Upper lobe of left lung (tissue), 6 donors: ENCODE measurements around the gene FBXL20. TPM values are rescaled to one million over a fixed set of nuclear protein-coding genes. Genes with fewer than 3 reads are reported as not detected.

Source experiments
- ATAC-seq, 2 donors: fragments of 200-7000 bp; cut with Tn5 transposase; one replicate each; pipeline ENCODE4 v1.9.1; 2022; ENCODE audit warnings: mild to moderate bottlenecking in 2 of 2, moderate library complexity in 2 of 2; ENCODE audit not compliant: low FRiP score in 2 of 2
- DNase-seq, 2 donors: peaks; one replicate each; pipeline ENCODE4 v3.0.0-alpha.2; 2019 to 2020
- H3K27ac ChIP-seq, 4 donors: fragments of 200-600 bp; sonication (generic); one replicate each; pipeline ENCODE4 v1.5.1; 2016 to 2019
- H3K27me3 ChIP-seq, 4 donors: fragments of 200-600 bp; sonication (generic); one replicate each; pipeline ENCODE4 v1.5.1; 2017 to 2019
- H3K36me3 ChIP-seq, 4 donors: fragments of 200-600 bp; sonication (generic); one replicate each; pipeline ENCODE4 v1.5.1; 2016 to 2019
- H3K4me1 ChIP-seq, 4 donors: fragments of 200-600 bp; sonication (generic); one replicate each; pipeline ENCODE4 v1.5.1; 2018 to 2019
- H3K4me3 ChIP-seq, 4 donors: fragments of 200-600 bp; sonication (generic); one replicate each; pipeline ENCODE4 v1.5.1; 2017 to 2019; ENCODE audit warnings: mild to moderate bottlenecking in 2 of 4, moderate library complexity in 1 of 4
- H3K9me3 ChIP-seq, 4 donors: fragments of 200-600 bp; sonication (generic); one replicate each; pipeline ENCODE4 v1.5.1; 2018 to 2019
- EP300 ChIP-seq, 4 donors: sonication (generic); formaldehyde crosslinking; IDR thresholded peaks; one replicate each; pipeline ENCODE4 v1.5.1; 2017; ENCODE audit warnings: antibody characterized with exemption in 4 of 4, control low read depth in 2 of 4
- POLR2A ChIP-seq, 4 donors: fragments of 450-650 bp; IDR thresholded peaks; one replicate each; pipeline ENCODE4 v1.5.1; 2016 to 2017; ENCODE audit warnings: antibody characterized with exemption in 4 of 4, mild to moderate bottlenecking in 2 of 4
- POLR2AphosphoS5 ChIP-seq, 2 donors: sonication (generic); formaldehyde crosslinking; IDR thresholded peaks; one replicate each; pipeline ENCODE4 v1.5.1; 2017; ENCODE audit warnings: antibody characterized with exemption in 2 of 2
- WGBS, 2 donors: methylation state at CpG; one replicate each; pipeline ENCODE4 v1.1.5; 2017 to 2018; 5-methylcytosine and 5-hydroxymethylcytosine counted together
- total RNA-seq, 6 donors: library from RNA; depleted of rRNA in 4 of 6; stranded (reverse); fragments of >200 nt in 4 of 6; gene quantifications; one replicate each; pipeline versions ENCODE4 v1.1.0 to v1.2.1, GENCODE V29; 2016 to 2021
- TF ChIP-seq, protein P1 (sequence below), 6 experiments: fragments of 450-650 bp in 4 of 6; fragments of 200-600 bp in 2 of 6; sonication (generic) in 2 of 6; IDR thresholded peaks; one replicate each; pipeline ENCODE4 v1.5.1; 2016 to 2019; ENCODE audit warnings: antibody characterized with exemption in 6 of 6
- donor health status: DM: no; HTN: no; CAD: no; lungs with moderate emphysema.
- donor health status: DM: no; HTN: yes; CAD: no; lungs with severe emphysema.

The FBXL20 gene
- total RNA-seq, 6 donors from 2014 or later, result 7.6 to 53.4 (median 30.4) TPM

DNA sequence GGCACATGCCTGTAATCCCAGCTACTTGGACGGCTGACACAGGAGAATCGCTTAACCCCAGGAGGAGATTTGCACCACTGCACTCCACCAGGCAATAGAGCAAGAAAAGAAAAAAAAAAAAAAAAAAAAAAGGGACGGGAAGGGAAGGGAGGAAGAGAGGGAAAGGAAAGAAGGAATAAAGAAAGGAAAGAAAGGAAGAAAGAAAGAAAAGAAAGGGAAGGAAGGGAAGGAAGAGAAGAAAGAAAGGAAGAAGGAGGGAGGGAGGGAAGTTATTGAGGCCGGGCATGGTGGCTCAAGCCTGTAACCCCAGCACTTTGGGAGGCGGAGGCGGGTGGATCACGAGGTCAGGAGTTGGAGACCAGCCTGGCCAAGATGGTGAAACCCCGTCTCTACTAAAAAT, 125.3 kb downstream of the FBXL20 start:
- ATAC-seq, result no peak
- Histone ChIP-seq H3K4me1 (peaks cover 0 to 7% (median 2%) of the 10 kb centered on the region in 4 donors), H3K27me3 (no peaks in the 10 kb centered on the region), H3K27ac (no peak overlapping the region), H3K4me3 (no peak overlapping the region), H3K9me3 (no peaks in the 10 kb centered on the region), H3K36me3 (peaks cover 6 to 65% (median 27%) of the 10 kb centered on the region in 4 donors)
- TF ChIP-seq EP300 (IDR thresholded peaks at IDR 0.05), result no peak
- TF ChIP-seq, protein P1, sequence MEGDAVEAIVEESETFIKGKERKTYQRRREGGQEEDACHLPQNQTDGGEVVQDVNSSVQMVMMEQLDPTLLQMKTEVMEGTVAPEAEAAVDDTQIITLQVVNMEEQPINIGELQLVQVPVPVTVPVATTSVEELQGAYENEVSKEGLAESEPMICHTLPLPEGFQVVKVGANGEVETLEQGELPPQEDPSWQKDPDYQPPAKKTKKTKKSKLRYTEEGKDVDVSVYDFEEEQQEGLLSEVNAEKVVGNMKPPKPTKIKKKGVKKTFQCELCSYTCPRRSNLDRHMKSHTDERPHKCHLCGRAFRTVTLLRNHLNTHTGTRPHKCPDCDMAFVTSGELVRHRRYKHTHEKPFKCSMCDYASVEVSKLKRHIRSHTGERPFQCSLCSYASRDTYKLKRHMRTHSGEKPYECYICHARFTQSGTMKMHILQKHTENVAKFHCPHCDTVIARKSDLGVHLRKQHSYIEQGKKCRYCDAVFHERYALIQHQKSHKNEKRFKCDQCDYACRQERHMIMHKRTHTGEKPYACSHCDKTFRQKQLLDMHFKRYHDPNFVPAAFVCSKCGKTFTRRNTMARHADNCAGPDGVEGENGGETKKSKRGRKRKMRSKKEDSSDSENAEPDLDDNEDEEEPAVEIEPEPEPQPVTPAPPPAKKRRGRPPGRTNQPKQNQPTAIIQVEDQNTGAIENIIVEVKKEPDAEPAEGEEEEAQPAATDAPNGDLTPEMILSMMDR (IDR thresholded peaks at IDR 0.05), result no peak
- WGBS, 2 donors, result 92 to 94% methylated on average over 8 of the region's 8 CpGs
- no peak for DNase-seq

DNA sequence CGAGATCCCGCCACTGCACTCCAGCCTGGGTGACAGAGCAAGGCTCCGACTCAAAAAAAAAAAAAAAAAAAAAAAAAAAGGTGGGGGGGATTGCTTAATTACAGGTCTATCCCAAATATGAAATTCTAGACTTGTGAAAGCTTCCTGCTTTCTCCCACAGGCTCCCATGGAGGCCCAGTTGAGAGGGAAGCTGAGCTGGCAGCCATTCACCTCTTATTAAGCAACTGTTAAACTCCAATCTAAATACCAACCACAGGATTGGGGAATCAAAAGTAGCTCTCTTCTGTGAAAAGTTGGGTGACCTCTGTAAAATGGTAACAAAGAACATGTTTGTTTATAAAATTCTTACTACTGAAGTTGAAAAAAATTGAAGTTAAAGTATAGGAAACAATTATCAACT, 129.9 kb downstream of the FBXL20 start:
- Histone ChIP-seq H3K4me3 (no peak overlapping the region), H3K27me3 (no peaks in the 10 kb centered on the region), H3K27ac (no peak overlapping the region), H3K36me3 (peaks cover 19 to 67% (median 40%) of the 10 kb centered on the region in 4 donors), H3K9me3 (no peaks in the 10 kb centered on the region), H3K4me1 (no peaks in the 10 kb centered on the region)
- TF ChIP-seq, protein P1 (IDR thresholded peaks at IDR 0.05), result no peak
- TF ChIP-seq EP300 (IDR thresholded peaks at IDR 0.05) (no peak), POLR2AphosphoS5 (IDR thresholded peaks at IDR 0.05) (no peak), POLR2A (IDR thresholded peaks at IDR 0.05) (no peak)
- no peak for ATAC-seq
- 97% methylated on average over 3 of the region's 3 CpGs for WGBS, 2 donors
- DNase-seq, result no peak

DNA sequence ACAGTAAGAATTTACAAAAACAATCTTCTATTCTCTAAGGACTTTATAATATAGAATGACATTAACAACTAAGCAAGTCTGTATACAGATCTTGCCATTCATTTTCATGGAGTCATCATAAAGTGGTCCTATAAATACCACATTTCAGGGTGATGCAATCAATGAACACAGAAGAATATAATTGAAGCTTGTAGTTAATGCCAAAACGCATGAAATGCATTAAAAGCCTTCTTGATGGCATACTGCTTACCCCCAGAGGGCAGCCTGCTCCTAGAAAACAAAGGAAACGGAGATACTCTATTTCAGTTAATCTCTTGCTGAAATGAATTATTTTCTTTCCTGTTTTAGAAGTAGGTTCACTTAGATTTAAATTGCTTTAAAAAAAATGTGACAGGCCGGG, 130.5 kb downstream of the FBXL20 start:
- WGBS, 2 donors, result 41 to 46% methylated on average over 3 of the region's 3 CpGs
- TF ChIP-seq POLR2AphosphoS5 (IDR thresholded peaks at IDR 0.05) (no peak), EP300 (IDR thresholded peaks at IDR 0.05) (no peak), POLR2A (IDR thresholded peaks at IDR 0.05) (no peak)
- TF ChIP-seq, protein P1 (IDR thresholded peaks at IDR 0.05), result peak in 2 of 6 experiments; percentile 34 to 36
- H3K4me1 ChIP-seq, result no peaks in the 10 kb centered on the region
- H3K27me3 ChIP-seq, result no peaks in the 10 kb centered on the region
- no peaks in the 10 kb centered on the region for H3K9me3 ChIP-seq
- no peak for DNase-seq
- no peak for ATAC-seq
- H3K4me3 ChIP-seq, result no peak overlapping the region
- no peak overlapping the region for H3K27ac ChIP-seq
- H3K36me3 ChIP-seq, result peaks cover 19 to 69% (median 41%) of the 10 kb centered on the region in 4 donors

DNA sequence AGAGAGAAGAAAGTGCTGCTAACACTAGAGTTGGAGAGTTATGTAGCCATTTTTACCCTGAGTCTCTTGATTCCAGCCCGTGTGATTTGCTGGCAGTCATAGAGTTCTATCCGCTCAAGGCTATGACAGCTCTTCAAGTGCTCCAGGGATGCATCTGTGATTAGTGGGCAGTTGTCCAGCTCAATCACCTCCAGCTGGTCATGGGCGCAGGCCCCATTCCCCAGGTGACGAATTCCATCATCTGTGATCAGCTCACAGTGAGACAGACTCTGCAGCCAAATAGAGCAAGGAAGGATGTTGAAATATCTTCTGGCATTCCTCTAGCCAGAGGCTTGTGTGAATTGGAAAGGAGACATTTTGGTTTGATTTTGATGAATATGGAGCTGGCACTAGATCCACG, 137.3 kb downstream of the FBXL20 start:
- WGBS, 2 donors, result 79 to 85% methylated on average over 5 of the region's 5 CpGs
- TF ChIP-seq POLR2A (IDR thresholded peaks at IDR 0.05), result no peak
- no peak for TF ChIP-seq POLR2AphosphoS5 (IDR thresholded peaks at IDR 0.05)
- TF ChIP-seq EP300 (IDR thresholded peaks at IDR 0.05), result no peak
- TF ChIP-seq, protein P1 (IDR thresholded peaks at IDR 0.05), result no peak

DNA sequence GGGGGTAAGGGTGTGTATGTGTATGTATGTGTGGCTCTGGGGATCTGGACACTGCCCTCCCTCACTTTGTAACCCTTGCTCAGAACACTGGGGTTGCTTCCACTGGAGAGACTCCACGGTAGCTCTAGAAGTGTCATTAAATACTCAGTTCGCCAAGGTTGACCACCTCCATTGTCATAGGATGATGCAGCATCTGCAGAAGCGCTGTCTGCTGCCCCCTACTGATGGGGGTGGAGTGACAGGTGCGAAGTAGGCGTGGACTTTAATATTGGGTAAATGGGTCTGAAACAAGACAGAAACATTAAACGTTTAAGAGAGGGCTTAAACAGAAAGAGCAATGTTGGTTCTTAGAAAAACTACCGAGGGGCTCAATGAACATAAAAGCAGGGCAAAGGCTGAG, 140.1 kb downstream of the FBXL20 start:
- TF ChIP-seq EP300 (IDR thresholded peaks at IDR 0.05), result no peak
- TF ChIP-seq POLR2A (IDR thresholded peaks at IDR 0.05), result no peak
- TF ChIP-seq, protein P1 (IDR thresholded peaks at IDR 0.05), result no peak
- no peak for TF ChIP-seq POLR2AphosphoS5 (IDR thresholded peaks at IDR 0.05)
- DNase-seq (no peak), ATAC-seq (no peak)
- Histone ChIP-seq H3K27ac (no peak overlapping the region), H3K4me1 (no peaks in the 10 kb centered on the region), H3K36me3 (peaks cover 32 to 98% (median 57%) of the 10 kb centered on the region in 4 donors), H3K4me3 (no peak overlapping the region), H3K9me3 (no peaks in the 10 kb centered on the region), H3K27me3 (no peaks in the 10 kb centered on the region)
- WGBS, 2 donors, result 80 to 90% methylated on average over 7 of the region's 7 CpGs

More for the DNA sequence above, 137.3 kb downstream of the FBXL20 start:
- Histone ChIP-seq H3K9me3 (no peaks in the 10 kb centered on the region), H3K36me3 (peaks cover 35 to 93% (median 62%) of the 10 kb centered on the region in 4 donors), H3K27ac (peak overlapping the region in 1 of 4 donors; percentile 10), H3K4me1 (no peaks in the 10 kb centered on the region), H3K27me3 (no peaks in the 10 kb centered on the region), H3K4me3 (no peak overlapping the region)
- ATAC-seq (peak in 1 of 2 donors; percentile 78), DNase-seq (no peak)
